NB4 (cell line): ENCODE data around the gene NSF.
"Not testable (repeated sequence)": the region's sequence is repeated elsewhere in the genome, so short reads cannot be mapped to it uniquely, and the experiment has no call there.

Experiments used
- MYC ChIP-seq: IDR thresholded peaks from 2 replicates; pipeline ENCODE4 v1.6.1; 2011; ENCODE audit warnings: low read depth, low read length
- POLR2A ChIP-seq: IDR thresholded peaks from 2 replicates; pipeline ENCODE4 v1.6.1; 2011; ENCODE audit warnings: mild to moderate bottlenecking; ENCODE audit not compliant: insufficient read length; ENCODE audit errors: extremely low read depth
- TF ChIP-seq, protein P1 (sequence below): IDR thresholded peaks from one replicate; pipeline ENCODE4 v1.5.1; 2012; ENCODE audit warnings: low read depth, low read length

GRCh38 chr17:46632146-46632545, 41.7 kb downstream of the NSF start:
- TF ChIP-seq, protein P1, sequence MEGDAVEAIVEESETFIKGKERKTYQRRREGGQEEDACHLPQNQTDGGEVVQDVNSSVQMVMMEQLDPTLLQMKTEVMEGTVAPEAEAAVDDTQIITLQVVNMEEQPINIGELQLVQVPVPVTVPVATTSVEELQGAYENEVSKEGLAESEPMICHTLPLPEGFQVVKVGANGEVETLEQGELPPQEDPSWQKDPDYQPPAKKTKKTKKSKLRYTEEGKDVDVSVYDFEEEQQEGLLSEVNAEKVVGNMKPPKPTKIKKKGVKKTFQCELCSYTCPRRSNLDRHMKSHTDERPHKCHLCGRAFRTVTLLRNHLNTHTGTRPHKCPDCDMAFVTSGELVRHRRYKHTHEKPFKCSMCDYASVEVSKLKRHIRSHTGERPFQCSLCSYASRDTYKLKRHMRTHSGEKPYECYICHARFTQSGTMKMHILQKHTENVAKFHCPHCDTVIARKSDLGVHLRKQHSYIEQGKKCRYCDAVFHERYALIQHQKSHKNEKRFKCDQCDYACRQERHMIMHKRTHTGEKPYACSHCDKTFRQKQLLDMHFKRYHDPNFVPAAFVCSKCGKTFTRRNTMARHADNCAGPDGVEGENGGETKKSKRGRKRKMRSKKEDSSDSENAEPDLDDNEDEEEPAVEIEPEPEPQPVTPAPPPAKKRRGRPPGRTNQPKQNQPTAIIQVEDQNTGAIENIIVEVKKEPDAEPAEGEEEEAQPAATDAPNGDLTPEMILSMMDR, result not testable (repeated sequence)
- TF ChIP-seq POLR2A, MYC: not testable (repeated sequence)
